ENCODE results near the gene SMARCE1. TPM values are rescaled to one million over a fixed set of nuclear protein-coding genes. Genes with fewer than 3 reads are reported as not detected.

Gene SMARCE1
- total RNA-seq, 8 experiments from 2014 or later: 81.3 to 216 (median 133) TPM

- 13 to 60% (median 50%) methylated on average over 1 to 4 of the region's 11 CpGs; no CpG with 5 or more reads in 3 of the 10 experiments for WGBS, 10 experiments
- H3K4me1 ChIP-seq (replicated peaks in 1 of 2): no peaks in the 10 kb centered on the region
- no peak overlapping the region for H3K4me3 ChIP-seq
- peak in 1 of 8 experiments; percentile 17 for ATAC-seq (replicated peaks in 6 of 8)
- in situ Hi-C loops (cut with MboI; ENCODE audit: low pct_unique_long_range_greater_than_20kb in 2 of 9, low sequenced_read_pairs in 9 of 9, unreplicated experiment in 9 of 9): no loop called here
- H3K27ac ChIP-seq: no peak overlapping the region
Observed at GRCh38 chr17:40582328-40582901, 65.2 kb downstream of the SMARCE1 start.

- in situ Hi-C loops (cut with MboI; ENCODE audit: low pct_unique_long_range_greater_than_20kb in 2 of 9, low sequenced_read_pairs in 9 of 9, unreplicated experiment in 9 of 9): no loop called here
- ATAC-seq (replicated peaks in 6 of 8): no peak
- H3K27ac ChIP-seq: no peak overlapping the region
Observed at GRCh38 chr17:40580140-40580539, 67.5 kb downstream of the SMARCE1 start.

GRCh38 chr17:40579471-40579870, 68.1 kb downstream of the SMARCE1 start:
- no peak for ATAC-seq (replicated peaks in 6 of 8)
- H3K27ac ChIP-seq: no peak overlapping the region
- in situ Hi-C loops (cut with MboI; ENCODE audit: low pct_unique_long_range_greater_than_20kb in 2 of 9, low sequenced_read_pairs in 9 of 9, unreplicated experiment in 9 of 9): no loop called here
- H3K4me1 ChIP-seq (replicated peaks in 1 of 2): no peaks in the 10 kb centered on the region
- H3K4me3 ChIP-seq: no peak overlapping the region
- WGBS, 10 experiments: 54 to 100% (median 80%) methylated on average over 1 to 3 of the region's 3 CpGs; no CpG with 5 or more reads in 1 of the 10 experiments

More at GRCh38 chr17:40580140-40580539, 67.5 kb downstream of the SMARCE1 start:
- Histone ChIP-seq H3K4me1 (replicated peaks in 1 of 2) (no peaks in the 10 kb centered on the region), H3K4me3 (no peak overlapping the region)

GRCh38 chr17:40577611-40578065, 70.0 kb downstream of the SMARCE1 start:
- in situ Hi-C loops (cut with MboI; ENCODE audit: low pct_unique_long_range_greater_than_20kb in 2 of 9, low sequenced_read_pairs in 9 of 9, unreplicated experiment in 9 of 9): no loop called here

GRCh38 chr17:40576113-40576740, 71.4 kb downstream of the SMARCE1 start:
- Histone ChIP-seq H3K27ac (no peak overlapping the region), H3K4me1 (replicated peaks in 1 of 2) (no peaks in the 10 kb centered on the region), H3K4me3 (no peak overlapping the region)
- ATAC-seq (replicated peaks in 6 of 8): no peak
- in situ Hi-C loops (cut with MboI; ENCODE audit: low pct_unique_long_range_greater_than_20kb in 2 of 9, low sequenced_read_pairs in 9 of 9, unreplicated experiment in 9 of 9): no loop called here
- WGBS, 10 experiments: 17 to 100% (median 64%) methylated on average over 1 to 5 of the region's 5 CpGs

More at GRCh38 chr17:40577611-40578065, 70.0 kb downstream of the SMARCE1 start:
- ATAC-seq (replicated peaks in 6 of 8): no peak
- no peak overlapping the region for H3K27ac ChIP-seq
- no peaks in the 10 kb centered on the region for H3K4me1 ChIP-seq (replicated peaks in 1 of 2)
- no peak overlapping the region for H3K4me3 ChIP-seq
- 0 to 100% (median 74%) methylated on average over 1 to 4 of the region's 5 CpGs; no CpG with 5 or more reads in 3 of the 10 experiments for WGBS, 10 experiments

Other genes starting within 250 kb of the SMARCE1 start
- gene TOP2A, start 229.9 kb downstream of the SMARCE1 start, total RNA-seq: 100 to 1,000 TPM in 1 of 8 experiments, 10 to 100 TPM in 3, 1 to 10 TPM in 3, under 1 TPM in 1; 0.36 to 222 (median 9.0) TPM
- gene IGFBP4, start 204.4 kb downstream of the SMARCE1 start, total RNA-seq: 10 to 100 TPM in 3 of 8 experiments, 1 to 10 TPM in 5; 2.8 to 52.0 (median 7.9) TPM
- 1 to 10 TPM in 1 of 8 experiments, under 1 TPM in 6, not detected in 1; 0.08 to 1.0 (median 0.15) TPM for gene TNS4, start 146.2 kb downstream of the SMARCE1 start, total RNA-seq
- 1 to 10 TPM in 1 of 8 experiments, under 1 TPM in 6, not detected in 1; 0.32 to 1.6 (median 0.50) TPM for gene CCR7, start 82.3 kb downstream of the SMARCE1 start, total RNA-seq
- 1 to 10 TPM in 5 of 8 experiments, under 1 TPM in 2, not detected in 1; 0.67 to 1.7 (median 1.3) TPM for gene KRT222, start 17.4 kb upstream of the SMARCE1 start, total RNA-seq
- under 1 TPM in 3 of 8 experiments, not detected in 5; 0.14 to 0.56 (median 0.17) TPM for gene KRT24, start 55.9 kb upstream of the SMARCE1 start, total RNA-seq
- gene KRT25, start 107.5 kb upstream of the SMARCE1 start, total RNA-seq: not detected
- gene KRT26, start 124.4 kb upstream of the SMARCE1 start, total RNA-seq: under 1 TPM in 1 of 8 experiments, not detected in 7; 0.28 TPM
- gene KRT27, start 134.7 kb upstream of the SMARCE1 start, total RNA-seq: under 1 TPM in 1 of 8 experiments, not detected in 7; 0.66 TPM
- gene KRT28, start 152.1 kb upstream of the SMARCE1 start, total RNA-seq: under 1 TPM in 1 of 8 experiments, not detected in 7; 0.08 TPM
- gene KRT10, start 174.8 kb upstream of the SMARCE1 start, total RNA-seq: 10 to 100 TPM; 15.4 to 62.1 (median 27.3) TPM
- gene KRT12, start 219.4 kb upstream of the SMARCE1 start, total RNA-seq: 1 to 10 TPM in 4 of 8 experiments, under 1 TPM in 2, not detected in 2; 0.21 to 2.7 (median 1.1) TPM
- gene KRT20, start 237.4 kb upstream of the SMARCE1 start, total RNA-seq: under 1 TPM in 3 of 8 experiments, not detected in 5; 0.09 to 0.43 (median 0.31) TPM

Data from motor neuron (in vitro differentiated cells).